Small intestine (tissue), 7 donors: Measurements from ENCODE around the gene DLG2. TPM values are rescaled to one million over a fixed set of nuclear protein-coding genes. Genes with fewer than 3 reads are reported as not detected.

Source experiments
- DNase-seq, 2 donors: peaks; one replicate each; pipeline versions ENCODE4 v3.0.0 to v3.0.0-alpha.2; 2013
- FAIRE-seq: peaks from 2 replicates; lab custom pipeline; 2012; peaks lifted over from hg19 to GRCh38; lab: Jason Lieb, UNC
- H3K27ac ChIP-seq, 3 donors: one replicate each; pipeline ENCODE4 v1.5.1; 2013; ENCODE audit warnings: low read length in 2 of 3, mild to moderate bottlenecking in 2 of 3, control low read depth in 1 of 3, inconsistent platforms in 1 of 3, low read depth in 1 of 3, moderate library complexity in 1 of 3
- H3K27me3 ChIP-seq, 3 donors: one replicate each; pipeline ENCODE4 v1.6.1; 2013; ENCODE audit warnings: low read length in 3 of 3, inconsistent platforms in 1 of 3; ENCODE audit not compliant: control insufficient read depth in 3 of 3, insufficient read depth in 3 of 3
- H3K36me3 ChIP-seq, 3 donors: one replicate each; pipeline ENCODE4 v1.6.1; 2013; ENCODE audit warnings: low read length in 3 of 3, inconsistent platforms in 1 of 3, low read depth in 1 of 3, mild to moderate bottlenecking in 1 of 3, moderate library complexity in 1 of 3; ENCODE audit not compliant: control insufficient read depth in 3 of 3, insufficient read depth in 2 of 3
- H3K4me1 ChIP-seq, 3 donors: one replicate each; pipeline ENCODE4 v1.6.1; 2013; ENCODE audit warnings: low read length in 2 of 3, inconsistent platforms in 1 of 3, low read depth in 1 of 3, mild to moderate bottlenecking in 1 of 3, moderate library complexity in 1 of 3; ENCODE audit not compliant: control insufficient read depth in 3 of 3, insufficient read depth in 2 of 3
- H3K4me3 ChIP-seq, 3 donors: one replicate each; pipeline ENCODE4 v1.5.1; 2013; ENCODE audit warnings: low read length in 3 of 3, control low read depth in 1 of 3, inconsistent platforms in 1 of 3, low read depth in 1 of 3, mild to moderate bottlenecking in 1 of 3, moderate library complexity in 1 of 3
- H3K9me3 ChIP-seq, 2 donors: one replicate each; pipeline ENCODE4 v1.6.1; 2013; ENCODE audit warnings: low read depth in 1 of 2, low read length in 1 of 2; ENCODE audit not compliant: control insufficient read depth in 2 of 2, insufficient read depth in 1 of 2
- WGBS, 3 donors: extraction: QIAGEN DNeasy Blood & Tissue Kit; methylation state at CpG; one replicate each; pipeline ENCODE4 v1.1.7; 2013; 5-methylcytosine and 5-hydroxymethylcytosine counted together
- polyA plus RNA-seq, 4 donors: library from polyadenylated mRNA; stranded (reverse) in 3 of 4; unstranded in 1 of 4; fragments of 200-250 nt in 3 of 4; fragments of 120-200 nt in 1 of 4; gene quantifications; one replicate each; pipeline versions ENCODE4 v1.2.1 to v1.2.3, GENCODE V29; 2013
- donor health status: healthy with polysubstance abuse.
- donor health status: control.
- donor health status: control.
- donor health status: Bipolar disorder and iron deficiency.
- donor health status: healthy.

The DLG2 gene
- polyA plus RNA-seq, 4 donors = 0.22 to 1.6 (median 1.1) TPM

- no peak overlapping the region for H3K4me3 ChIP-seq
- DNase-seq (no peak), FAIRE-seq (no peak)
- H3K9me3 ChIP-seq = no peaks in the 10 kb centered on the region
- H3K27ac ChIP-seq = no peak overlapping the region
- WGBS, 3 donors = 39 to 60% (median 46%) methylated on average over 3 of the region's 3 CpGs
- no peaks in the 10 kb centered on the region for H3K27me3 ChIP-seq
- peaks cover 0 to 9% (median 3%) of the 10 kb centered on the region in 3 donors for H3K36me3 ChIP-seq
- H3K4me1 ChIP-seq = peaks cover 0 to 10% (median 2%) of the 10 kb centered on the region in 3 donors
Observed at GRCh38 chr11:85652786-85653447, 25.8 kb upstream of the DLG2 start.

- FAIRE-seq = no peak
- H3K9me3 ChIP-seq = no peaks in the 10 kb centered on the region
- no peak for DNase-seq
- no peaks in the 10 kb centered on the region for H3K27me3 ChIP-seq
- H3K27ac ChIP-seq = no peak overlapping the region
- peaks cover 0 to 9% (median 0%) of the 10 kb centered on the region in 3 donors for H3K36me3 ChIP-seq
- H3K4me1 ChIP-seq = peaks cover 0 to 17% (median 2%) of the 10 kb centered on the region in 3 donors
- 83 to 94% (median 93%) methylated on average over 1 of the region's 1 CpG for WGBS, 3 donors
- no peak overlapping the region for H3K4me3 ChIP-seq
Observed at GRCh38 chr11:85651118-85651517, 24.0 kb upstream of the DLG2 start.

GRCh38 chr11:85647604-85648299 is 20.6 kb upstream of the DLG2 start, which contains the start of gene TMEM126A:
Gene TMEM126A, plus strand, starts transcription at chr11:85647967. Its CDS starts 2,289 bp downstream, at chr11:85650256.
- no peak for FAIRE-seq
- no peaks in the 10 kb centered on the region for H3K27me3 ChIP-seq

GRCh38 chr11:85647078-85647477 is 19.9 kb upstream of the DLG2 start:
- DNase-seq (peak; percentile 62 to 81), FAIRE-seq (no peak)
- Histone ChIP-seq H3K4me3 (peak overlapping the region in 2 of 3 donors; percentile 68 to 85), H3K27ac (peak overlapping the region; percentile 79 to 92 (median 91)), H3K4me1 (peaks cover 0 to 42% (median 0%) of the 10 kb centered on the region in 3 donors), H3K27me3 (no peaks in the 10 kb centered on the region), H3K9me3 (no peaks in the 10 kb centered on the region), H3K36me3 (peaks cover 0 to 5% (median 0%) of the 10 kb centered on the region in 3 donors)
- WGBS, 3 donors = 4 to 27% (median 13%) methylated on average over 2 of the region's 2 CpGs

More at GRCh38 chr11:85647604-85648299, 20.6 kb upstream of the DLG2 start, which contains the start of gene TMEM126A:
- WGBS, 3 donors = 0% methylated on average over 33 of the region's 33 CpGs
- peaks cover 0 to 5% (median 0%) of the 10 kb centered on the region in 3 donors for H3K36me3 ChIP-seq
- peaks cover 0 to 42% (median 0%) of the 10 kb centered on the region in 3 donors for H3K4me1 ChIP-seq
- peak; percentile 94 to 97 for DNase-seq
- H3K4me3 ChIP-seq = peak within 1 kb of the TSS; percentile 55 to 85 (median 68)
- peak within 1 kb of the TSS; percentile 79 to 92 (median 91) for H3K27ac ChIP-seq
- no peaks in the 10 kb centered on the region for H3K9me3 ChIP-seq

GRCh38 chr11:85643191-85643614 is 16.1 kb upstream of the DLG2 start:
- H3K27ac ChIP-seq = no peak overlapping the region
- H3K36me3 ChIP-seq = no peaks in the 10 kb centered on the region
- no peaks in the 10 kb centered on the region for H3K27me3 ChIP-seq
- DNase-seq = peak; percentile 56 to 59
- WGBS, 3 donors = 16 to 55% (median 31%) methylated on average over 2 of the region's 2 CpGs
- no peak overlapping the region for H3K4me3 ChIP-seq
- FAIRE-seq = no peak
- H3K9me3 ChIP-seq = no peaks in the 10 kb centered on the region
- peaks cover 0 to 31% (median 0%) of the 10 kb centered on the region in 3 donors for H3K4me1 ChIP-seq

GRCh38 chr11:85634747-85635146 is 7.6 kb upstream of the DLG2 start:
- H3K9me3 ChIP-seq = no peaks in the 10 kb centered on the region
- H3K4me1 ChIP-seq = peaks cover 0 to 3% (median 0%) of the 10 kb centered on the region in 3 donors
- peaks cover 0 to 9% (median 1%) of the 10 kb centered on the region in 3 donors for H3K36me3 ChIP-seq
- no peak overlapping the region for H3K4me3 ChIP-seq
- H3K27me3 ChIP-seq = no peaks in the 10 kb centered on the region
- DNase-seq = no peak
- FAIRE-seq = no peak
- 11 to 40% (median 36%) methylated on average over 3 of the region's 3 CpGs for WGBS, 3 donors
- no peak overlapping the region for H3K27ac ChIP-seq

GRCh38 chr11:85628771-85629341 is 1.7 kb upstream of the DLG2 start:
- no peak for DNase-seq
- H3K4me3 ChIP-seq = peak overlapping the region; percentile 63 to 69 (median 67)
- H3K27ac ChIP-seq = peak overlapping the region; percentile 17 to 77 (median 62)
- FAIRE-seq = no peak
- 1 to 2% (median 1%) methylated on average over 13 of the region's 13 CpGs for WGBS, 3 donors
- H3K27me3 ChIP-seq = no peaks in the 10 kb centered on the region
- peaks cover 0 to 8% (median 5%) of the 10 kb centered on the region in 3 donors for H3K4me1 ChIP-seq
- H3K36me3 ChIP-seq = peaks cover 0 to 5% (median 1%) of the 10 kb centered on the region in 3 donors
- no peaks in the 10 kb centered on the region for H3K9me3 ChIP-seq
